GM12878 (cell line): ENCODE results near the gene PDCD10. TPM values are rescaled to one million over a fixed set of nuclear protein-coding genes. Genes with fewer than 3 reads are reported as not detected.

Experiments
- ATAC-seq: fragments of 200-7000 bp; cut with Tn5 transposase; 3 replicates; pipeline ENCODE4 v1.9.1; 2020; ENCODE audit warnings: mild to moderate bottlenecking, moderate library complexity
- BruUV-seq: library from RNA; stranded (reverse); fragments of 400-500 nt; replicated peaks from 2 replicates; lab custom pipeline; 2021; lab: Mats Ljungman, UMichigan
- CTCF ChIA-PET: fragments of 300-600 bp; sonication (Branson Sonifier 250); formaldehyde crosslinking; extraction: SDS; loops from one replicate; lab custom pipeline; 2021; ENCODE audit warnings: inconsistent platforms; lab: Yijun Ruan, JAX
- POLR2A ChIA-PET: fragments of 350-600 bp; formaldehyde crosslinking; extraction: SDS; loops from one replicate; lab custom pipeline; 2021; ENCODE audit warnings: inconsistent platforms; lab: Charles Lee
- RAD21 ChIA-PET: fragments of 300-600 bp; sonication (Branson Sonifier 250); formaldehyde crosslinking; loops from one replicate; lab custom pipeline; 2023; ENCODE audit warnings: antibody characterized with exemption; ENCODE audit not compliant: unreplicated experiment; lab: Charles Lee
- SMC1A ChIA-PET: fragments of 300-600 bp; sonication (Branson Sonifier 250); formaldehyde crosslinking; loops from one replicate; lab custom pipeline; 2023; ENCODE audit not compliant: unreplicated experiment, uncharacterized antibody; lab: Charles Lee
- DNase-seq: peaks from one replicate; pipeline ENCODE4 v3.0.0-alpha.2; 2011; ENCODE audit warnings: low read depth, low spot score
- FAIRE-seq: peaks from 3 replicates; lab custom pipeline; 2011; peaks lifted over from hg19 to GRCh38; lab: Jason Lieb, UNC
- H2AFZ ChIP-seq: 2 replicates; pipeline ENCODE4 v1.6.0; 2011; ENCODE audit warnings: low read depth, low read length, control low read depth; ENCODE audit not compliant: control insufficient read depth
- H3K27ac ChIP-seq: 2 replicates; pipeline ENCODE4 v1.5.1; 2011; ENCODE audit warnings: control low read depth; ENCODE audit not compliant: control insufficient read depth, insufficient read depth
- H3K27me3 ChIP-seq, 2 experiments: replicated peaks in 1 of 2; 2 replicates each; pipeline versions ENCODE4 v1.6.0 to v1.6.1; 2011; ENCODE audit warnings: low read length in 1 of 2; ENCODE audit not compliant: control insufficient read depth in 2 of 2, insufficient read depth in 2 of 2
- H3K36me3 ChIP-seq, 2 experiments: 2 replicates each; pipeline ENCODE4 v1.5.1; 2011; ENCODE audit warnings: low read length in 1 of 2; ENCODE audit not compliant: control insufficient read depth in 2 of 2, insufficient read depth in 2 of 2
- H3K4me1 ChIP-seq: 2 replicates; pipeline ENCODE4 v1.6.1; 2011; ENCODE audit warnings: mild to moderate bottlenecking, low read length, moderate library complexity, mixed read lengths; ENCODE audit not compliant: control insufficient read depth, insufficient read depth
- H3K4me2 ChIP-seq: 2 replicates; pipeline ENCODE4 v1.6.0; 2011; ENCODE audit warnings: control low read depth; ENCODE audit not compliant: control insufficient read depth, insufficient read depth
- H3K4me3 ChIP-seq: fragments of 200-600 bp; sonication (generic); 2 replicates; pipeline ENCODE4 v1.5.1; 2016
- H3K79me2 ChIP-seq: 2 replicates; pipeline ENCODE4 v1.6.0; 2011; ENCODE audit warnings: low read length; ENCODE audit not compliant: control insufficient read depth, insufficient read depth
- H3K9ac ChIP-seq: 2 replicates; pipeline ENCODE4 v1.8.0; 2011; ENCODE audit warnings: low read length, control low read depth, mixed read lengths; ENCODE audit not compliant: control insufficient read depth, insufficient read depth
- H3K9me3 ChIP-seq: replicated peaks from 3 replicates; pipeline ENCODE4 v1.5.1; 2011; ENCODE audit warnings: mild to moderate bottlenecking, low read length; ENCODE audit not compliant: control insufficient read depth, insufficient read depth
- H4K20me1 ChIP-seq: 2 replicates; pipeline ENCODE4 v1.6.0; 2011; ENCODE audit not compliant: control insufficient read depth, insufficient read depth
- ATF7 ChIP-seq: fragments of 450-650 bp; IDR thresholded peaks from 2 replicates; pipeline ENCODE4 v1.6.1; 2016; ENCODE audit warnings: low read depth, mild to moderate bottlenecking
- GATAD2B ChIP-seq: fragments of 450-650 bp; conservative IDR thresholded peaks from 2 replicates; pipeline ENCODE4 v1.6.1; 2017; ENCODE audit warnings: low read depth, mild to moderate bottlenecking, moderate library complexity
- IKZF2 ChIP-seq, 2 experiments: fragments of 450-650 bp; IDR thresholded peaks; 2 replicates each; pipeline ENCODE4 v1.6.1; 2017; ENCODE audit warnings: mild to moderate bottlenecking in 2 of 2, moderate library complexity in 2 of 2
- IRF5 ChIP-seq: fragments of 450-650 bp; IDR thresholded peaks from 2 replicates; pipeline ENCODE4 v1.6.1; 2017; ENCODE audit warnings: borderline replicate concordance
- SIN3A ChIP-seq: IDR thresholded peaks from 2 replicates; pipeline ENCODE4 v1.6.1; 2012; ENCODE audit warnings: low read depth, low read length, improper control_type of control experiment
- SREBF1 ChIP-seq: IDR thresholded peaks from 2 replicates; pipeline ENCODE4 v1.6.1; 2012; ENCODE audit warnings: mild to moderate bottlenecking, low read length
- TARDBP ChIP-seq: IDR thresholded peaks from 2 replicates; pipeline ENCODE4 v1.6.1; 2016; ENCODE audit warnings: borderline replicate concordance
- ZBTB40 ChIP-seq: fragments of 450-650 bp; IDR thresholded peaks from 2 replicates; pipeline ENCODE4 v1.6.1; 2016; ENCODE audit warnings: mild to moderate bottlenecking, moderate library complexity, borderline replicate concordance
- WGBS: methylation state at CpG from one replicate; pipeline ENCODE4 v1.1.6; 2016; ENCODE audit warnings: low lambda C conversion rate; ENCODE audit not compliant: insufficient replicate concordance, insufficient coverage; ENCODE audit errors: missing lambda C conversion rate; 5-methylcytosine and 5-hydroxymethylcytosine counted together
- in situ Hi-C: fragments of 300-500 bp; cut with MboI; formaldehyde crosslinking; loops from 9 replicates; pipeline ENCODE4 v1.14.3; 2018; ENCODE audit warnings: mixed read lengths
- intact Hi-C: fragments of 100-400 bp; cut with micrococcal nuclease; formaldehyde crosslinking; loops from one replicate; pipeline ENCODE4 v1.14.2; 2022; ENCODE audit not compliant: unreplicated experiment
- polyA plus RNA-seq, 11 experiments: library from polyadenylated mRNA; depleted of rRNA in 4 of 11; unstranded in 6 of 11; stranded (reverse) in 5 of 11; fragments of >200 nt; fragmentation: Nextera tagmentation in 4 of 11; fragmentation: Illumina TruSeq in 1 of 11; extraction: Ambion mirVana in 4 of 11; extraction: Trizol in 1 of 11; gene quantifications; 1 replicate in 1 of 11; 2 replicates in 10 of 11; pipeline versions ENCODE4 v1.2.1 to v1.2.3, GENCODE V29; 2011 to 2016; ENCODE audit warnings: inconsistent platforms in 2 of 11, missing spikeins in 2 of 11, low read depth in 1 of 11
- total RNA-seq, 4 experiments: library from RNA; depleted of rRNA in 3 of 4; stranded (reverse); fragments of >200 nt in 3 of 4; fragmentation: Illumina TruSeq in 1 of 4; extraction: Trizol in 1 of 4; gene quantifications; 2 replicates each; pipeline versions ENCODE4 v1.2.1 to v1.2.3, GENCODE V29; 2013 to 2021

The PDCD10 gene
- total and polyA plus RNA-seq, 10 of the 15 experiments (the other 5 are each of a cell fraction or from before 2014, with no cell fraction given), result 64.1 to 247 (median 125) TPM

GRCh38 chr3:167723025-167723512, 11.6 kb downstream of the PDCD10 start:
- H3K27me3 ChIP-seq, result no peaks in the 10 kb centered on the region
- no peaks in the 10 kb centered on the region for H3K9me3 ChIP-seq
- intact Hi-C loops, result no loop called here
- FAIRE-seq, result no peak
- H4K20me1 ChIP-seq, result no peaks in the 10 kb centered on the region
- ChIA-PET CTCF (interaction anchor here (1.2 to 2.2 kb wide), 4 partner anchors 13 to 38 kb away, joined by 3 to 13 read pairs (median 6); partner anchors contain the start of gene SERPINI1), SMC1A (interaction anchor here (1.3 kb wide), 2 partner anchors 20 to 27 kb away, joined by 3 read pairs; no protein-coding TSS in a partner anchor), RAD21 (interaction anchor here (0.8 to 1.2 kb wide), 3 partner anchors 12 to 343 kb away, joined by 3 to 4 read pairs (median 3); partner anchors contain the start of genes SERPINI1 and ZBBX), POLR2A (no interaction called here)
- DNase-seq, result no peak
- no peak overlapping the region for H3K4me2 ChIP-seq
- ATAC-seq, result no peak
- H3K4me3 ChIP-seq, result no peak overlapping the region
- H3K4me1 ChIP-seq, result peaks cover 10% of the 10 kb centered on the region
- TF ChIP-seq TARDBP (no peak), SIN3A (no peak), GATAD2B (no peak), ATF7 (no peak), IKZF2 (IDR thresholded peaks at IDR 0.05) (no peak), IRF5 (no peak), SREBF1 (no peak), ZBTB40 (no peak)
- H3K27ac ChIP-seq, result no peak overlapping the region
- peaks cover 3 to 11% of the 10 kb centered on the region in 2 experiments; a peak in 3 of 4 replicates for H3K36me3 ChIP-seq
- in situ Hi-C loops, result no loop called here
- no peak overlapping the region for H2AFZ ChIP-seq
- no peak overlapping the region for H3K9ac ChIP-seq
- WGBS, result 97% methylated on average over 4 of the region's 4 CpGs
- no TSS peak for BruUV-seq
- peaks cover 65% of the 10 kb centered on the region for H3K79me2 ChIP-seq
